HepG2 (cell line): ENCODE data around the gene SBNO2. TPM values are rescaled to one million over a fixed set of nuclear protein-coding genes. Genes with fewer than 3 reads are reported as not detected.
A peak's percentile ranks its signal among the peaks of the same experiment; 100 is the strongest.

Source experiments
- ATAC-seq: fragments of 200-7000 bp; cut with Tn5 transposase; 3 replicates; pipeline ENCODE4 v1.9.1; 2020; ENCODE audit warnings: mild to moderate bottlenecking, moderate library complexity
- BruUV-seq: library from RNA; stranded (reverse); fragments of 400-500 nt; replicated peaks from 2 replicates; lab custom pipeline; 2021; lab: Mats Ljungman, UMichigan
- CTCF ChIA-PET: fragments of 300-600 bp; formaldehyde crosslinking; extraction: SDS; loops from one replicate; lab custom pipeline; 2021; ENCODE audit warnings: low total read pairs, inconsistent platforms, low intra/inter-chr PET ratio; lab: Yijun Ruan, JAX
- POLR2A ChIA-PET: fragments of 350-600 bp; sonication (Branson Sonifier 250); formaldehyde crosslinking; loops from one replicate; lab custom pipeline; 2020; ENCODE audit warnings: antibody characterized with exemption, inconsistent platforms; lab: Yijun Ruan, JAX
- DNase-seq: peaks from one replicate; pipeline ENCODE4 v3.0.0-alpha.2; 2015; ENCODE audit warnings: low spot score
- FAIRE-seq: peaks from 3 replicates; lab custom pipeline; 2011; peaks lifted over from hg19 to GRCh38; lab: Jason Lieb, UNC
- H2AFZ ChIP-seq: one replicate; pipeline ENCODE4 v1.6.1; 2011; ENCODE audit warnings: low read length, inconsistent platforms
- H3K27ac ChIP-seq: fragments of 300-600 bp; 3 replicates; pipeline ENCODE4 v1.8.0; 2011; ENCODE audit warnings: mixed run types, mild to moderate bottlenecking, mixed read lengths, low read length, inconsistent platforms; ENCODE audit not compliant: insufficient read depth; ENCODE audit errors: extremely low read length
- H3K27me3 ChIP-seq, 2 experiments: fragments of 200-600 bp in 1 of 2; 2 replicates in 1 of 2; 3 replicates in 1 of 2; pipeline versions ENCODE4 v1.6.0 to v1.8.0; 2011; ENCODE audit warnings: low read length in 2 of 2, mild to moderate bottlenecking in 2 of 2, moderate library complexity in 2 of 2, inconsistent platforms in 1 of 2; ENCODE audit not compliant: insufficient read depth in 2 of 2, control insufficient read depth in 1 of 2
- H3K36me3 ChIP-seq, 2 experiments: fragments of 200-600 bp in 1 of 2; replicated peaks in 1 of 2; 2 replicates in 1 of 2; 3 replicates in 1 of 2; pipeline versions ENCODE4 v1.5.1 to v1.8.0; 2011; ENCODE audit warnings: low read length in 2 of 2, inconsistent platforms in 1 of 2; ENCODE audit not compliant: insufficient read depth in 2 of 2, control insufficient read depth in 1 of 2
- H3K4me1 ChIP-seq: 2 replicates; pipeline ENCODE4 v1.5.1; 2012; ENCODE audit warnings: low read length, inconsistent platforms; ENCODE audit not compliant: insufficient read depth
- H3K4me2 ChIP-seq: 2 replicates; pipeline ENCODE4 v1.6.0; 2011; ENCODE audit warnings: low read depth, low read length, inconsistent platforms
- H3K4me3 ChIP-seq, 3 experiments: fragments of 200-600 bp in 1 of 3; sonication (generic), shearing (Covaris generic) in 1 of 3; replicated peaks in 1 of 3; 2 replicates each; pipeline ENCODE4 v1.5.1; 2011 to 2016; ENCODE audit warnings: low read length in 3 of 3, inconsistent platforms in 2 of 3, low read depth in 2 of 3, mild to moderate bottlenecking in 2 of 3, control low read depth in 1 of 3, mixed read lengths in 1 of 3; ENCODE audit not compliant: insufficient read depth in 1 of 3
- H3K79me2 ChIP-seq: one replicate; pipeline ENCODE4 v1.6.1; 2011; ENCODE audit warnings: low read length, inconsistent platforms; ENCODE audit not compliant: insufficient read depth
- H3K9ac ChIP-seq: 2 replicates; pipeline ENCODE4 v1.6.0; 2011; ENCODE audit warnings: mild to moderate bottlenecking, low read depth, low read length, inconsistent platforms; ENCODE audit not compliant: insufficient read depth
- H3K9me3 ChIP-seq: 2 replicates; pipeline ENCODE4 v1.5.1; 2012; ENCODE audit warnings: mild to moderate bottlenecking, low read length
- H4K20me1 ChIP-seq: 2 replicates; pipeline ENCODE4 v1.6.0; 2011; ENCODE audit warnings: inconsistent platforms, mild to moderate bottlenecking, low read length, moderate library complexity; ENCODE audit not compliant: insufficient read depth
- AGO2 ChIP-seq: fragments of 200-400 bp; formaldehyde crosslinking; optimal IDR thresholded peaks from 2 replicates; pipeline ENCODE3; 2017; ENCODE audit warnings: mild to moderate bottlenecking, low read depth, low read length, moderate library complexity
- ATF7 ChIP-seq, 2 experiments: fragments of 450-650 bp in 1 of 2; sonication (generic) in 1 of 2; formaldehyde crosslinking in 1 of 2; IDR thresholded peaks; 2 replicates each; pipeline versions ENCODE4 v1.4.0 to v1.6.1; 2016 to 2020; ENCODE audit warnings: antibody characterized with exemption in 1 of 2, mild to moderate bottlenecking in 1 of 2, missing genetic modification reagents in 1 of 2
- CAMTA2 ChIP-seq: sonication (generic); formaldehyde crosslinking; IDR thresholded peaks from 2 replicates; pipeline ENCODE4 v1.4.0; 2020; ENCODE audit warnings: mild to moderate bottlenecking, missing genetic modification reagents, borderline replicate concordance
- MYNN ChIP-seq: sonication (generic); formaldehyde crosslinking; IDR thresholded peaks from 2 replicates; pipeline ENCODE4 v1.4.0; 2020; ENCODE audit warnings: mild to moderate bottlenecking, low read depth, missing genetic modification reagents
- PHF5A ChIP-seq: IDR thresholded peaks from one replicate; pipeline ENCODE4 v1.6.1; 2018; ENCODE audit warnings: low read depth, missing genetic modification reagents; ENCODE audit not compliant: unreplicated experiment
- ZBTB26 ChIP-seq: IDR thresholded peaks from 2 replicates; pipeline ENCODE4 v1.6.1; 2016; ENCODE audit warnings: missing compliant biosample characterization, missing genetic modification reagents, borderline replicate concordance
- ZNF362 ChIP-seq: sonication (generic); formaldehyde crosslinking; IDR thresholded peaks from 2 replicates; pipeline ENCODE4 v1.4.0; 2020; ENCODE audit warnings: missing genetic modification reagents, mild to moderate bottlenecking, borderline replicate concordance
- ZNF607 ChIP-seq: sonication (generic); formaldehyde crosslinking; IDR thresholded peaks from 2 replicates; pipeline ENCODE4 v1.5.1; 2020; ENCODE audit warnings: missing genetic modification reagents, mild to moderate bottlenecking, borderline replicate concordance
- WGBS: methylation state at CpG from one replicate; pipeline ENCODE4 v1.1.6; 2017; ENCODE audit warnings: low lambda C conversion rate; 5-methylcytosine and 5-hydroxymethylcytosine counted together
- in situ Hi-C: cut with HindIII; loops from 2 replicates; pipeline ENCODE4 v1.10.0; 2017; ENCODE audit warnings: low pct_unique_long_range_greater_than_20kb; ENCODE audit not compliant: extremely low pct_ligation_motif_present
- intact Hi-C: fragments of 100-400 bp; cut with micrococcal nuclease; formaldehyde crosslinking; loops from one replicate; pipeline ENCODE4 v1.10.0; 2022; ENCODE audit not compliant: unreplicated experiment
- polyA plus RNA-seq, 8 experiments: library from polyadenylated mRNA; depleted of rRNA in 3 of 8; stranded (reverse) in 7 of 8; unstranded in 1 of 8; fragments of >200 nt; fragmentation: Illumina TruSeq in 4 of 8; extraction: Trizol in 4 of 8; gene quantifications; 2 replicates each; pipeline versions ENCODE4 v1.2.1 to v1.2.3, GENCODE V29; 2011 to 2016; ENCODE audit warnings: low read depth in 4 of 8, missing spikeins in 1 of 8, mixed read lengths in 1 of 8; ENCODE audit not compliant: insufficient read depth in 1 of 8
- total RNA-seq, 5 experiments: library from RNA; depleted of rRNA; stranded (reverse); fragments of >200 nt; fragmentation: Illumina TruSeq; extraction: Trizol; gene quantifications; 2 replicates each; pipeline ENCODE4 v1.2.3, GENCODE V29; 2016; ENCODE audit warnings: low read depth in 1 of 5

SBNO2 gene
- total and polyA plus RNA-seq, 2 of the 13 experiments (the other 11 are each of a cell fraction or from before 2014, with no cell fraction given), result 8.6 to 10.4 TPM

- 98% methylated on average over 18 of the region's 38 CpGs for WGBS
- CTCF ChIA-PET, result no interaction called here
Observed at GRCh38 chr19:1146858-1147780, 26.9 kb downstream of the SBNO2 start.

More at GRCh38 chr19:1146858-1147780, 26.9 kb downstream of the SBNO2 start:
- H3K4me3 ChIP-seq, result no peak overlapping the region
- no peak overlapping the region for H3K27ac ChIP-seq
- H3K36me3 ChIP-seq, result peaks cover 13 to 14% of the 10 kb centered on the region in 2 experiments; a peak in 4 of 5 replicates
- H2AFZ ChIP-seq, result no peak overlapping the region
- in situ Hi-C loops, result no loop called here
- no peak for FAIRE-seq
- intact Hi-C loops, result no loop called here
- POLR2A ChIA-PET, result no interaction called here
- DNase-seq, result no peak
- no TSS peak for BruUV-seq
- no peak for ATAC-seq
- no peaks in the 10 kb centered on the region for H3K9me3 ChIP-seq
- TF ChIP-seq ZNF607 (CRISPR knock-in tag) (no peak), PHF5A (no peak), ZNF362 (CRISPR knock-in tag) (no peak), MYNN (CRISPR knock-in tag) (no peak), CAMTA2 (CRISPR knock-in tag) (no peak), AGO2 (peak; percentile 52), ATF7 (IDR thresholded peaks at IDR 0.05) (no peak), ATF7 (CRISPR knock-in tag; IDR thresholded peaks at IDR 0.05) (no peak), ZBTB26 (no peak)
- H3K79me2 ChIP-seq, result no peaks in the 10 kb centered on the region
- H3K27me3 ChIP-seq, result no peaks in the 10 kb centered on the region; a peak in 1 of 5 replicates
- H3K9ac ChIP-seq, result no peak overlapping the region
- H4K20me1 ChIP-seq, result no peaks in the 10 kb centered on the region
- H3K4me2 ChIP-seq, result no peak overlapping the region
- no peaks in the 10 kb centered on the region for H3K4me1 ChIP-seq
